DMS153 treated with DMSO at 0.1 percent for 48 hours (cell line): ENCODE results near the gene AP2A2.
A peak's percentile ranks its signal among the peaks of the same experiment; 100 is the strongest.

Experiments used
- DNase-seq: peaks from one replicate; lab custom pipeline; 2025; ENCODE audit not compliant: unreplicated experiment; lab: John Stamatoyannopoulos, UW

The AP2A2 gene

DNA sequence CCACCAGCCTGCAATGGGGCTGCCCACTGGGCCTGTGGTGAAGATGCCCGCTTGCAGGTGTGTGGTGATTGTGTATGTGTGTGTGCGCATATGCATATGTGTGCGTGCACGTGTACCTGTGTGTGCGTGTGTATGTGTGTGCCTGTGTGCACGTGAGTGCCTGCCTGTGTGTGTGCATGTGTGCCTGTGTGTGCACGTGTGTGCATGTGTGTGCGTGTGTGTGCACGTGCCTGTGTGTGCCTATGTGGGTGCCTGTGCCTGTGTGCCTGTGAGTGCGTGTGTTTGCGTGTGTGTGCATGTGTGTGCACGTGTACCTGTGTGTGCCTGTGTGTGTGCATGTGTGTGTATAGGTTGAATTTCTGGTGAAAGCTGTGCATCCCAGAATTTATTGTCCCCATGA lies 113.3 kb downstream of the AP2A2 start:
- no peak for DNase-seq

DNA sequence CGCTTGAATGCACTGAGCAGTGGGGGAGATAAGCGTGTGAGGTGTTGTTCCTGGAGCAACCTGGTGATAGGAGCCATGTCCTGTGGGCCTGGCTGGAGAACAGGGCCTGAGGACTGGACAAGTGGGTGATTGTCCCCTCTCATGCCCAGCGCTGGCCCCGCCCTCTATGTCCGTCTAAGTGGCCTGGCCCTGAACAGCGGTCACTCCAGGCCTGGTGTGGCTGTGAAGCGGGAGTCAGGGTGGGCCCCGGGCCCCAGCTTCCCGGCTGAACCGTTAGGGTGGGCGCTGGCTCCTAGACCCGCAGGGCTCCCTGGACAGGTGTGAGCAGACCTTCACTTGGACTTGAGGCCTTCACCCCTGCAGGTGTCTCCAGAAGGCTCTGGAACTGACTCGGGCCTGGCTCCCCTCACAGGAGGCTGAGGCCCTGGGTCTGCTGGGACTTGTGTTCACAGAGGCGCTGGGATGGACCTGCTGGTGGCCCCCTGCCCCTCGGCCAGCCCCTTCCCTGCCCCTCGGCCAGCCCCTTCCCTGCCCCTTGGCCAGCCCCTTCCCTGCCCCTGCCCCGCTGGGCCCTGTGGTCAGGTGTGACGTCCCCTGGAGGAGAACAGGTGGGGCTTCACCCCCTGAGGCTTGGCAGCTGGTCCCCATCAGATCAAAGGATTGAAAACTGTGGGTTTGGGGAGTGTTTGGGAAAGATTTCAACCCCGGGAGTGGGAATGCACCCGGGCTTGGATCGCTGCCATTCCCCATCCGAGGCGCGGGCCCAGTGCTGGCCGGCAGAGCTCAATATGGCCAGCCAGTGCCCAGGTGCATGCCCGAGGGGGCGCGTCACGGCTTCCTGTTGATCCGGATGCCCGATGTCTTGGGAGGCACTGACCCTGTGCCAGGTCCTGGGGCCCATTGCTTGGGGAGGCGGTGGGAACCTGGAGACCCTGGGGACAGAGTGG lies 114.1 kb downstream of the AP2A2 start:
- no peak for DNase-seq

DNA sequence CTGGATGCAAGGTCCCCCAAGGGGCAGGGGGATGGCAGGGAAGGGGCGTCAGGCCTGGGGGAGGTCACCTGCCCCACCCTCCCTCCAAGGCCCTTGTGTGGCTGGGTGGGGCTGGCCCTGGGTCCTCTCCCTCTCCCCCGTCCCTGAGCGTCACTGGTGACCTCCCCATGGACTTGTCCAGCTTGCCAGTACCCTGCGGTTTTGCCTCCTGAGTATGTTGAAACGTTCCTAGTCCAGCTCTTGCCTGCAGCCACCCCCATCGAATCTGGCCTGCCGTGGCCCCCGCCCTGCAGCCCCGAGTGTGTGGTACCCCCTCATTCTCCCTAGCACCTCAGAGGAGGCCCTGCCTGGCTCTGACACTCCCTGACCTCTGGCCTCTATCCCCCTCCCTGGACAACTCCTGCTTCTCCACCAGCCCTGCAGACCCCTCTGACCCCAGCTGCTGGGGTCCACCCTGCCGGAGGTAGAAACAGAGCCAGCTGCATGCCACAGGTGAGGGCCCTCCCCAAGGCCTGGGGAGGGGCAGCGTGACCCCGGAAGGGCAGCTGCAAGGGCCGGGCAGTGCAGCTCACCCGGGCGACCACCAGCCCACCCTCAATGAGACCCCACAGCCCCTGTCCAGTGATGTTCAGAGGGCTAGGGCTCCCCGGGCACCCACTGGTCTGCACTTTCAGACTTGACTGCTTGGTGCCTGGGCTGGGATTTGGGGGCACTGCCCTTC lies 114.9 kb downstream of the AP2A2 start:
- no peak for DNase-seq

DNA sequence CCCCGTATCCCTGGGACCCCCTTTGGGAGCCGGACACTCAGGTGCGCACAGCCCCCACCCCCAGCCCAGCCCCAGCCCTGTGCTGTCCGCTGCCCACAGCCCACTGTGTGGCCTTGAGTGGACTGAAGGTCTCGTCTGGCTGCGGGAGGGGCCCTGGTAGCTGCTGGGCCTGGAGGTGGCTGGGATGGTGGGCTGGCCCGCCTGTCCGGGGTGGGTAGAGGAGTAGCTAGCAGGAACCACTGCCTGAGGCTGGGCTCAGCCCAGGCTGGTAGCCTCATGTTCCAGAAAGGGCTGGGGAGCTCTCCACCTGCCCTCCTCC lies 115.4 kb downstream of the AP2A2 start:
- no peak for DNase-seq

DNA sequence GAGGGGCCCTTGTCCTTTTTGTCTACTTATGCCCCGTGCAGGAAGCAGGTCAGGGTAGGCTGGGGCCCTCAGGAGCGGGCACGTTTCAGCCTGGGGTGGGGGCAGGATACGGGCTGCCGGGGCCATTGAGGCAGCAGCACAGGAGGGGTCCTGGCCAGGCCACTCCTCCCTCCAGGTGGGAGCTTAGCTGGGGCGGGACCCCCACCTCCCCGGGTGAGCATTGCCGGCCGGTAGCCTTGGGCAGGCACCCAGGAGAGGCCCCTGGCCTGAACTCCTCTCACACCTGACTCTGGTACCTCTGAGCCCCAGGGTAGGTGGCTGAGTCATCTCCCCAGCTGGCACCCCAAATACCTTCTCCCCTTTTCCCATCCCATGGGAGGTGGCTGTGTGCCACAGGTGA lies 115.8 kb downstream of the AP2A2 start:
- no peak for DNase-seq

DNA sequence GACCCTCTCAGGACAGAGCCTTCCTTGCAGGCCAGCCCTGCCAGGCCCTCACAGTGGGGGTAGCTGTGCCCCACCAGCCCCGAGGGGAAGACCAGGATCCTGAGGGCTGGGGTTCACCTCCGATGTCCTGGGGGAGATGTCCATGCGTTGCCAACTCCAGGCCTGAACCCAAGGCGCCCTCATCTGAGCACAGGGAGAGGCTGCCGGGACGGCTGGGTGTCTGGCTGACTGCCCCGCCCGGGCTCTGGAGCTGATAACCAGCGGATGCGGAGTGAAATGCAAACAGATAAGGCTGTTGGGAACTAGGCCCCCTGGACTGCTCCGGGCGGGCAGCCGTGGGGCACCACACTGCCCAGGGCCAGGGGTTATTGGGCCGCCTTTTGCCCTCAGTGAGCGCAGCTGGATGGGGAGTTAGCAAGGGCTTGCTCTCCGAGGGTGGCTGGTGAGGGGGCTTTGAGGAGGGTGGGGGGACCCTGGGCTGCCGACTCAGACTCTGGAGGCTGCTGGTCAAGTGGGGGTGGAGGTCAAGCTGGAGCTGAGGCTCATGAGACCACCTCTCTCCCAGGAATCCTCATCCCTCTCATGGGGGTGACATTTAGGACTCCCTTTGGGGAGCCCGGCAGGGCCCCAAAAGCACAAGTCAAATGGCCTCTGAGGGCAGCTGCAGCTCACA lies 116.4 kb downstream of the AP2A2 start:
- DNase-seq, result no peak

DNA sequence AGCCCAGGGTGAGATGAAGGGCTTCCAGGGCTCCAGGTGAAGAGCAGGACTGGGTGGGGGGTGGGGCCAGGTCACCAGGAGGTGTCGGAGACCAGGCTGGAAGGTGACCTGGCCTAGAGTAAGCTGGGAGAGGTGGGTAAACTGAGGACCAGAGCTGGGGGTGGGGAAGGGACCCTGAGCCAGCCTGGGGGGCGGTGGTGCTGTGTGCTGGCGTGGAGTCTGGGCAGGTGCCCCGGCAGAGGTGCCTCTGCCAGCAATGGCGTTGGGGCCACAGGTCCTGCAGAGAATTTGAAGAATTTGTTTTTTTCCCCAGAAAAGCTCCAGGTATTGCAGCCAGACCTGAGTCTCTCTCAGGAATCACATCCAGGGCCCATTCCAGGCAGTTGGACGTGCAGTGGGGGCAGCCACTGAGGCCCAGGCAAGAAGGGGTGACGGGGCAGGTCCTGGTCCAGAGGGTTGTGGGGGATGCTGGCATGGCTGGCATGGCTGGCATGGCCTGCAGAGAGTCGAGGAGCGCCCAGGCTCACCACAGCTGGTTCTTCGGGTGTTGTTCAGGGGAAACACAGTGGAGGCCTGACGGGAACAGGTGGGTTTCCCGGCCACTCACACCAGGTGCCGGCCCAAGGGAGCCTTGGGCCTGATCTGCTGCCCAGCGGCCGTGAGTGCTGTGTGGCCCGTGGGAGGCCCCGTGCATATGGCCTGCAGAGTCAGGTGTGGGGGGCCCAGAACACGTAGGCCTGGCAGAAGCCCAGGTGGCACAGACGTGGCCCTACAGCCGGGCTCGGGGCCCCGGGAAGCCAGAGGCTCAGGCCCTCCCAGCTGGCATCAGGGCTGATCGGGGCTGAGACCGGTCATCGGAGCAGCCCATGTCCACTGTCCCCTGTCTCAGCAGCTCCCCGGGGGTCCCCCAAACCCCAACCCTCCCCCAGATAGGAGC lies 117.2 kb downstream of the AP2A2 start:
- no peak for DNase-seq

DNA sequence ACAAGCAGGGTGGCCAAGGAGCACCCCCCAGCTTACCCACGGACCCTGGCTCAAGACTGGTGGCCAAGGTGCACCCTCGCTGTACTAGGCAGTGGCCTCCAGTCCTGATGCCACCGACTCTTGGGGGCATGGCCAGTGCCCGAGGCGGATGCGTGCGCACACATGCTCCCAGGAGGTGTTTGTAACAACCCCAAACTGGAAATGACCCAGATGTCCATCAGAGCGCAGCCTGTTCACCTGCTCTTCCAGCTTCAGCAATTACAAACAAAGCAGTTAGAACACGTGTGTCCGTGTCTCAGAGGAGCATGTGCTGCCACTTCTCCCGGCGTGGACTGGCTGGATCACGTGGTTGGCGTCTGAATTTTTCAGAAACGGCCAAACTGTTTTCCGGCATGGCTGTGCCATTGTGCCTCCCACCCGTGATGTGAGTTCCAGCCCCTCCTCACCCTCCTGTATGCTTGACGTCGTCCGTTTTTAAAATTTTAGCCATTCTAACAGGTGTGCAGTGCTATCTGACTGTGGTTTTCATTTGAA lies 118.0 kb downstream of the AP2A2 start:
- DNase-seq, result no peak

DNA sequence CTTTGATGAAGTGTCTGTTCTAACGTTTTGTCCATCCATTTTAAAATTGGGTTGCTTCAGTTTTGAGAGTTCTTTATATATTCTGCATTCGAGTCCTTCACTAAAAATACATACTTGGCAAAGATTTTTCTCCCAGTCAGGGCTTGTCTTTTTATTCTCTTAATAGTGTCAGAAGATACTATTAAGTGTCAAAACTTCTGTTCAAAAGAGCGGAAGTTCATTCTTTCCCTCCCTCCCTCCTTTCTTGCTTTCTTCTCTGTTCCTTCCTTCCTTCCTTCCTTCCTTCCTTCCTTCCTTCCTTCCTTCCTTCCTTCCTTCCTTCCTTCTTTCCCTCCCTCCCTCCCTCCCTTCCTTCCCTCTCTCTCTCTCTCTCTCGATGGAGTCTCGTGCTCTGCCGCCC lies 118.5 kb downstream of the AP2A2 start:
- DNase-seq, result no peak

DNA sequence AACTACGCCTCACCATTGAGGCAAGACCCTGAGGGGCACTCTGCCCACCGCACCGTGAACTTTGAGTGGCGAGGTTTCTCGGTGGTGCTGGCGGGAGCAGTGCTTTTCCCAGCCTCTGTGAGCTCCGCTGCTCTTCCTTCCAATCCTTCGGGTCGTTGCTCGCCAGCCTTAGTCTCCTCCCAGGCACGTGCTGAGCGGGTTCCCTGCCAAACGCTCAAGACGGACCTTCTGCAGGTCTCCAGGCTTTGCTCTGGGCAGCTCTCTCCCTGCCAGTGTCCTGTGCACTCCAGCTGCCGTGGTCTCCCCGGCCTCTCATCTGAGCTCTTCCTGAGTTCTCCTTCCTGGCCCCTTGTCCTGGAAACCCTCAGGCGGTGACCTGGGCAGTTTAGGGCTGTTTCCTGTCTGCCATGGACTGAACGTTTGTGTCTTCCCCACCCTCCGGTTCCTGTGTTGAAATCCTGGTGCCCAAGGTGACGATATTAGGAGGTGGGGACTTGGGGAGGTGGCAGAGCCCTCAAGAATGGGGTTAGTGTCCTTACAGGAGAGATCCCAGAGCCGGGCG lies 122.0 kb downstream of the AP2A2 start:
- DNase-seq, result no peak

DNA sequence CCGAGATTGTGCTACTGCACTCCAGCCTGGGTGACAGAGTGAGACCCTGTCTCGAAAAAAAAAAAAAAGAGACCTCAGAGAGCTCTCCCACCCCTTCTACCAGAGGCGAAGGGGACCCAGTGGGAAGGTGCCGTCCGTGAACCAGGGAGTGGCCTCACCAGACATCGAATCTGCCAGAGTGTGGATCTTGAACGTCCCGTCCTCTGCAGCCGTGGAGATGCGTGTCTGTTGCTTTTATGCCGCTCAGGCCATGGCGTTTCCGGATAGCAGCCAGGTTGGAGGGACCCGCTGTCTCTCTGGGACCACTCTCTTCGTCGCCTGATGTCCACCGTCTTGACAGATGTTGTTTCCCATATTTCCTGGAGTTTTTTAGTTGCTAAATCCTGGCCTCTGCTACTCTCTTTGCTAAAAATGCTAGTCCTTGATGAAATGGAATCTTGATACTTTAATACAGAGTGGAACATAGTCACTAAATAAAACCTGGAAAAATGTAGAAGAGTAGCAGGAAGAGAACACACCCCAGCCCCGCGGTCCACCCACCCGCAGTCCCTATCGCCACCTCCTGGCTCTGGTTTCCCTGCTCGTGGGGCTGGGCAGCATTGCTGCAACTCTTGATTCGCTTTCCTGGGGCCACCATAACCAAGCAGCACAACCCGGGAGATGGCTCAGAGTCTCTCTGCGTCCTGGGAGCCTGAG lies 122.9 kb downstream of the AP2A2 start:
- DNase-seq, result no peak

DNA sequence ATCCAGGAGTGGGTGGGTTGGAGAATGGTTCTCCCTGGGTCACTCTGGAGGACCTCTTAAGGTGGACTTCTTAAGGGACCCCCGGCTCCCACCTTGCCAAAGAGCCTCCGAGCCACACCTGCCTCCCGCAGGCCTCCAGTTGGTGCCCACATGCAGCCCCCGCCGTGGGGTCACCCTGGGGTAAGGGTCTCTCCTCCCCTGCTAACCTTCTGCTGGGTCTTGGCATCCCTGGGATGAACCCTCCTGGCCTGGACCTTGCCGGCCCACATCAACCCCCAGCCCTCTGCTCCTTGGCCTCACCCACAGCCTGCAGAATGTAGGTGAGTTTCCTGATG lies 123.4 kb downstream of the AP2A2 start:
- DNase-seq, result no peak

DNA sequence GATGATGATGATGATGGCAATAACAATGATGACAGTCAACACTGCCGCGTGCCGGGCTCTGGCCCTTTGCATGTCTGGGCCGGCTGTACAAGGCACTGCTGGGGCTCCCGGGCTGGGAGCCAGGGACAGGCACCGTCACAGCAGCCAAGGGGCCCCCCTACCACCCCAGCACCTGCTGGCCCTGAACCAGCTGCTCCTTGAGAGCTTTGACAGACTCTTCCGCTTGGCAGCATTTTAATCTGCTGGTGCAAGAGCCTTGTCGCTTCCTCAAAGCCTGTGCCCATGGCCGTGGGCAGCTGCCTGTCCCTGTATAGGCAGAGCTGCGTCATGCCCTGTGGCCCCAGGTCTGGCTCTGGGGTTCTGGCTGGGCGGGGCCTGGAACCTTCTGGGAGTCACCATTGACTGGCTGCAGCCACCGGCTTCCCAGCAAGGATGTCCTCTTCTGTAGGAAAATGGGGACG lies 123.8 kb downstream of the AP2A2 start:
- no peak for DNase-seq

DNA sequence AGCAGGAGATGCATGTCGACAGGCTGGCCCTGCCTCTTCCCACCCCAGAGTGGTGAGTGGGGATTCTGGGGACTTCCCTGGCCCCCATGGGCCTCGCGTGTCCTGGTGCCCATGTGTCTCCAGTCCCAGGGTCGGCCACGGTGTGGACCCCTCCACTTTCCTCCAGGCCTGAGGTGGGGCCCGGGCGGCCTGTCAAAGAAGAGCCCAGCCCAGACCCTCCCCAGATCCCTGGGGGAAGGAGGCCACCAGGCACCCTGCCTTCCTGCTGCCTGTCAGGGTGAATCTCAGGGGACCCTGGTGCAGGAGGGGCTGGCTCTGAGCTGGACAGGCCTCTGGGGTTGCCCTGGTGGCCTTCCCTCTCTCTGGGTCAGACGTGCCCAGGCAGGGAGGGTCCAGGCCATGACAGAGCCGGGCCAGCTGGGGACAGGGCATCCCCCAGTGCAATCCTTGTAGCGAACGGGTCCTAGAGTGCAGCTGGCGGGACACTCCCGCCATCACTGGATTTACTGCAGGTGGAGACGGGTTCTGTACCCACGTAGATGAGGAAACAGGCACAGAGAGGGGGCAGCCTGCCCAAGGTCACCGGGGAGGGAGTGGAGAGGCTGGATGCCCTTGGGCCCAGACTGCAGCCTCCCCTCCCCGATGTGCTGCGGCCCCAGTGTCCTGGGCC lies 124.4 kb downstream of the AP2A2 start:
- DNase-seq, result no peak

DNA sequence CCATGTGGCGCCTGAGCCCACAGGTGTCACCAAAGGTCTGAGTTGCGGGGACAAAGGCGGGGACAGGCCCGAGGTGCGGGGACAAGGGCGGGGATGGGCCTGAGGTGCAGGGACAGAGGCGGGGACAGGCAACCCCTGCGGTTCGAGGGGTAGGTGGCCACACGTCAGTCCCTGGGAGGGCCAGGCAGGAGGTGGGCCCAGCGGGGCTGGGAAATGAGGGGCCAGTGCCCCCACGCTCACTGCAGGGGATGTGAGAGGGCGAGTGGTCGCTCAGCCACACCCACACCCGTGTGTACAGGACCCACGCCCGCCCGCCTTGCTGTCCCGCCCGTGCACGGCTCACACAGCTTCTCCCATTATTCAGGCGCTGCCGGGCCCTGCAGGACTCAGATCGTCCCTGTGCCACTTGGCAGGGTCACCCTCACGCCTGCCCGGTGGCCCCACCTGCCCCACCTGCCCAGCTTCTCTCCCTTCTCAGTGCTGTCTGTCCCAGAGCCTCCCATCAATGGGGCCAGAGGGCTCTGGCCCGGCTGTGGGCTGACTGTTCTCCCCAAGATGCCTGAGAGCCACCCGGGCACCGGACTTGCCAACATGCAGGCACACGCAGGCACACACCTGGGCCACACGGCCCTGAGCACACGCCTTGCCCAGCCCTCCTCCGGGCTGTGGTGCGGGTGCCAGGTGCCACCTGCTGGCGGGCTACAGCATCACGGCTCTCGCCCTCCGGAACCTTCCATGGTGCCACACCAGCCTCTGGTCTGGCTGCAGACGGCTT lies 125.1 kb downstream of the AP2A2 start:
- DNase-seq, result peak; percentile 62

DNA sequence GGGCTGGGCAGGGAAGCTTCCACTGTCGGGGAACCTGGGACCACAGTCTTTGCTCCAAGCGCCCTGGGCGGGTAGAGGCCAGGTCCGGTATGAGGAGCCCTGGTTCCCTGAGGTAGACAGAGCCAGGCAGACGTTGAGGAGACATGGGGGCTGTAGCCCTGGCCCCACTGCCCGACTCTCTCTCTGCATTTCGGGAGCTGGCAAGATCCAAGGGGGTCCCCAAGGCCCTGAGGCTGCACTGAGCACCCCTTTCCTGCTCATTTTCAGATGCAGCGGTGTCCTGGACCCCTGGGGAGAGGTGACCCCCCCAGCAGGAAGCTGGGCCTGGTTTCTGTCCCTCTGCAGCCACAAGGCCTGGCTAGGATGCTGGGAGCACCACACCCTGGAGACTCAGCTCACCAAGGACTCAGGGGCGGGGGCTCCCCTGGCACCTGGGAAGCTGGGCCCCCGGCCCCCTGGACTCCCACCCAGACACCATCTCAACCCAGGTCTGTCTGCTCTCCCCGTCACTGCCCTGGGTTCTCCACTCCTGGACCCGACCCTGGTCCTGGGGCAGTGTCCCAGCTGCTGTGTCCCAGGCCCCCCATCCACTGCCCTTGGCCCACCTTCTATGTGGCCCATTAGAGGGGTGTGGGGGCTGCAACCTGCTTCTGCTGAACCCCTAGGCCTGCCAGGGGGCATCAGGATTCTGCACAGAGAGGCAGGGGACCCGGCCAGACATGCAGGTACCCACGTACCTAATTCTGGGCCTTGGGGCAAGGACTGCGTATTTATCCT lies 125.9 kb downstream of the AP2A2 start:
- no peak for DNase-seq

DNA sequence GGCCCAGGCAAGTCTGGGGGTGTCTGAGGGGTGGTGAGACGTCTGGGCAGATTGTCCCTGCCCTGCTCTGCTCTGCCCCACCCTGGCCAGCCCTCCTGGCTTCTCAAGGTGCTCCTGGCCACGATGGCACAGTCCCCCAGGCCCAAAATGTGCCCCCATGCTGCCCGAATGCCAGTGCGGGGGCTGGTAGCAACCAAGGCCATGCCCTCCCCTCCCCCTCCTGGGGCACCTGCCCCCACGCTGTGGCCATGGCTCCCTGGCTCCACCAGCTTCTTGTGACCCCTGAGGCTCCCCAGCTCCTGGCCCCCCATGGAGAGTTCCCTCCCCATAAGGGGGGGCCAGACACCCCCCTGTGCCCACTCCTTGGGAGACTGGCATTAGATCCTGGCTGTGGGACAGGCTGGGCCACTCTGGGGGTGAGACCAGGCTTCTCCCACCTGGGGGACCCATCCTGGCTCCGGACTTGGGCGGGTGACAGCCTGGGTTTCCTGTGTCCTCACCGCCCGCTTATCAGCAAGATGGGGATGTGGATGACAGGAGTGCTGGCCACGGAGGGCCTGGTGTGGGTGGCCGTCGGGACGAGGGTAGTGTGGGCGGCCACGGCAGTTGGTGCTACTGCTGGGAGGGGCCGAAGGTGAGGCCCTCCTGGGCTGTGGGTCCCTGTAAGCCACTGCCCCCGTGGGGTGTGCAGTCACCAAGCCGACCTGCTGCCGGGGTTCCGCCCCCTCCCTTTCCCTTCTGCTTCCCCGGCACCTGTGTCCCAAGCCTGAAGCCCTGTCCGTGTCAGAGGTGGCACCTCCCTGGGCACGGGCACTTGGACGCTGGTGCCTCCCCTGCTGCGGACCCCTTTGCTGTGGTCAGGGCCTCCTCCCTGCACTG lies 126.7 kb downstream of the AP2A2 start:
- no peak for DNase-seq
